Endodermal cell (in vitro differentiated cells): ENCODE results near the gene CBFA2T2. TPM values are rescaled to one million over a fixed set of nuclear protein-coding genes. Genes with fewer than 3 reads are reported as not detected.
"Not testable (repeated sequence)": the region's sequence is repeated elsewhere in the genome, so short reads cannot be mapped to it uniquely, and the experiment has no call there.

Source experiments
- DNase-seq: peaks from one replicate; pipeline ENCODE4 v3.0.0-alpha.2; 2017
- H3K27ac ChIP-seq: 2 replicates; pipeline ENCODE4 v1.5.1; 2013; ENCODE audit warnings: mild to moderate bottlenecking, low read depth, low read length, moderate library complexity
- H3K27me3 ChIP-seq: 2 replicates; pipeline ENCODE4 v1.6.1; 2013; ENCODE audit warnings: mild to moderate bottlenecking, low read length, moderate library complexity; ENCODE audit not compliant: insufficient read depth, control insufficient read depth, poor library complexity, severe bottlenecking
- H3K36me3 ChIP-seq: 2 replicates; pipeline ENCODE4 v1.7.0; 2013; ENCODE audit warnings: mild to moderate bottlenecking, low read length, moderate library complexity; ENCODE audit not compliant: control insufficient read depth, insufficient read depth
- H3K4me1 ChIP-seq: one replicate; pipeline ENCODE4 v1.7.0; 2013; ENCODE audit warnings: low read length; ENCODE audit not compliant: control insufficient read depth, insufficient read depth
- H3K4me3 ChIP-seq: 2 replicates; pipeline ENCODE4 v1.5.1; 2013; ENCODE audit warnings: mild to moderate bottlenecking, low read length, moderate library complexity
- H3K9ac ChIP-seq: 2 replicates; pipeline ENCODE4 v1.6.1; 2013; ENCODE audit warnings: mild to moderate bottlenecking, low read length, moderate library complexity; ENCODE audit not compliant: poor library complexity, severe bottlenecking; ENCODE audit errors: extremely low read depth
- H3K9me3 ChIP-seq: 2 replicates; pipeline ENCODE4 v1.6.1; 2013; ENCODE audit warnings: mild to moderate bottlenecking, low read length, moderate library complexity; ENCODE audit not compliant: control insufficient read depth
- H3K27ac Mint-ChIP-seq: 2 replicates; pipeline ENCODE4 v1.8.0; 2020; ENCODE audit warnings: mixed read lengths
- H3K27me3 Mint-ChIP-seq: 2 replicates; pipeline ENCODE4 v1.8.0; 2021; ENCODE audit warnings: mild to moderate bottlenecking, mixed read lengths; ENCODE audit not compliant: insufficient read depth
- H3K36me3 Mint-ChIP-seq: 2 replicates; pipeline ENCODE4 v1.8.0; 2020; ENCODE audit warnings: low read depth, mixed read lengths
- H3K4me1 Mint-ChIP-seq: 2 replicates; pipeline ENCODE4 v1.8.0; 2020; ENCODE audit warnings: mixed read lengths
- H3K4me3 Mint-ChIP-seq: 2 replicates; pipeline ENCODE4 v1.8.0; 2020; ENCODE audit warnings: mild to moderate bottlenecking, moderate library complexity, mixed read lengths
- H3K9me3 Mint-ChIP-seq: 2 replicates; pipeline ENCODE4 v1.8.0; 2020; ENCODE audit warnings: mild to moderate bottlenecking, mixed read lengths
- WGBS, 2 experiments: methylation state at CpG; one replicate each; pipeline versions ENCODE4 v1.1.5 to v1.1.7; 2013; ENCODE audit warnings: missing lambda C conversion rate in 2 of 2, mixed read lengths in 1 of 2; ENCODE audit not compliant: insufficient coverage in 1 of 2, insufficient read length in 1 of 2; 5-methylcytosine and 5-hydroxymethylcytosine counted together
- long read RNA-seq, 4 experiments: library from polyadenylated mRNA in 2 of 4; library from RNA in 1 of 4; library from capped mRNA in 1 of 4; stranded (forward) in 3 of 4; unstranded in 1 of 4; transcript quantifications; one replicate each; pipeline ENCODE4 v2.0.0, GENCODE V29; 2020 to 2021; ENCODE audit warnings: inconsistent platforms in 1 of 4
- polyA plus RNA-seq, 2 experiments: library from polyadenylated mRNA; stranded (reverse); fragments of 50-300 nt; gene quantifications; one replicate each; pipeline ENCODE4 v1.2.3, GENCODE V29; 2013
- total RNA-seq, 2 donors: library from RNA; stranded (reverse); fragmentation: NEBNext Ultra II Directional in 1 of 2; extraction: Animal tissue kit (Norgen Biotek cat#: 25700) in 1 of 2; gene quantifications; 2 replicates in 1 of 2; 3 replicates in 1 of 2; pipeline ENCODE4 v1.2.1, GENCODE V29; 2021
- TF ChIP-seq, protein P1 (sequence below): fragments of 200-600 bp; sonication (generic); conservative IDR thresholded peaks from 2 replicates; pipeline ENCODE4 v1.5.0; 2021; ENCODE audit warnings: antibody characterized with exemption, mild to moderate bottlenecking

Gene CBFA2T2
- total RNA-seq = 10 to 100 TPM; 26.8 to 32.7 TPM
- 36.6 TPM for polyA plus RNA-seq (2013, experiment 1 of 2)
- 34.7 TPM for polyA plus RNA-seq (2013, experiment 2 of 2)
- long read RNA-seq, experiment 1, partial matches to known transcripts = 1 of 4 reads
- long read RNA-seq, experiment 1, other reads (novel, unspliced or antisense) = 3 of 4 reads
- long read RNA-seq, experiment 2, transcript CBFA2T2-201 (11 exons, 2,864 nt) = major isoform, 13 of 57 reads
- long read RNA-seq, experiment 2, partial matches to known transcripts = 16 of 57 reads
- long read RNA-seq, experiment 2, other reads (novel, unspliced or antisense) = 28 of 57 reads
- long read RNA-seq, experiment 3, partial matches to known transcripts = 5 of 19 reads
- long read RNA-seq, experiment 3, other reads (novel, unspliced or antisense) = 12 of 19 reads
- long read RNA-seq, experiment 4, partial matches to known transcripts = 0 of 1 reads
- long read RNA-seq, experiment 4, other reads (novel, unspliced or antisense) = 1 of 1 reads

DNA sequence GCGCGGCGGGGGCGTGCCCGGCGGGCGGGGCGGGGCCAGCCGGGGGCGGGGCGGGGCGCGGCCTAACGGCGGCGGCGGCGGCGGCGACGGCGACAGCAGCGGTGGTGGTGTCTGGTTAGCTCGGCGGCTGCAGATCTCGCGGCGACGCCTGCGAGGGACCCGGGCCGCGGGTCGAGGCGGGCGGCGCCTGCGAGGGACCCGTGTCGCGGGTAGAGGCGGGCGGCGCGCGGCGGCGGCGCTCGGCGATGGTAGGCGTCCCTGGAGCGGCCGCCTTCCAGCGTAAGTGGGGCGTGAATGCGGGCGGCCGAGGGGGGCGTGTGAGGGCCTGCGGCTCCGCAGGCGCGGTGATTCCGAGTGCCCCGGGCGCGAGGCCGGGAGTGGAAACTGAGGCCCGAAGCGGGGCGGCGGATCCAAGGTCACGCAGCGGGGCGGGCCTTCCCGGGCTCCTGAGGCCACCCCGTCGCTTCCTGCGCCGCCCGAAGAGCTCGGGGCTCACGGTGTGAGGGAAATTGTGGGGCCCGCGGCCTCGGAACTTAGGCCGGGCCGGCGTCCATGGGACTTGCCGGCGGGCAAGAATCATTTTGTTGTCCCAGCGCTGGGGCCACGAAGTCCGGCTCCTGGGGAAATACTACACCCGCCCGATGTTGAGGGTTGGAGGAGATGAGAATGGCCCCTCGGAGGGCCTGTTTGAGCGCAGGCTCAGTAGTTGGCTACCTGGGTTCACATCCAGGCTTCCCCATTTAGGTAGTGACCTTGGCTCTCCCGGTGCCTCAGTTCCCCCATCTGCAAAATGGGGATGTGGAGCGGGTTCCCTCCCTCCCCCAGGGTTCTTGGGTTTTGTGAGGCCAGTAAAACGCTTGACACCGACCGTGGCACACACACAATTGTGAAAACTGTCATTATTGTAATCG lies at the start of gene CBFA2T2:
Gene CBFA2T2, plus strand, starts transcription at position 74 of the 911 bp plus-strand sequence. Its CDS starts 172 bp downstream, at position 246.
- 2 to 6% methylated on average over 31 to 105 of the region's 105 CpGs for WGBS, 2 experiments
- no peaks in the 10 kb centered on the region for H3K36me3 ChIP-seq
- peaks cover 17% of the 10 kb centered on the region for H3K36me3 Mint-ChIP-seq
- DNase-seq = no peak
- no peaks in the 10 kb centered on the region for H3K27me3 ChIP-seq
- H3K4me3 ChIP-seq = peak within 1 kb of the TSS; percentile 92
- no peaks in the 10 kb centered on the region for H3K9me3 Mint-ChIP-seq
- TF ChIP-seq, protein P1, sequence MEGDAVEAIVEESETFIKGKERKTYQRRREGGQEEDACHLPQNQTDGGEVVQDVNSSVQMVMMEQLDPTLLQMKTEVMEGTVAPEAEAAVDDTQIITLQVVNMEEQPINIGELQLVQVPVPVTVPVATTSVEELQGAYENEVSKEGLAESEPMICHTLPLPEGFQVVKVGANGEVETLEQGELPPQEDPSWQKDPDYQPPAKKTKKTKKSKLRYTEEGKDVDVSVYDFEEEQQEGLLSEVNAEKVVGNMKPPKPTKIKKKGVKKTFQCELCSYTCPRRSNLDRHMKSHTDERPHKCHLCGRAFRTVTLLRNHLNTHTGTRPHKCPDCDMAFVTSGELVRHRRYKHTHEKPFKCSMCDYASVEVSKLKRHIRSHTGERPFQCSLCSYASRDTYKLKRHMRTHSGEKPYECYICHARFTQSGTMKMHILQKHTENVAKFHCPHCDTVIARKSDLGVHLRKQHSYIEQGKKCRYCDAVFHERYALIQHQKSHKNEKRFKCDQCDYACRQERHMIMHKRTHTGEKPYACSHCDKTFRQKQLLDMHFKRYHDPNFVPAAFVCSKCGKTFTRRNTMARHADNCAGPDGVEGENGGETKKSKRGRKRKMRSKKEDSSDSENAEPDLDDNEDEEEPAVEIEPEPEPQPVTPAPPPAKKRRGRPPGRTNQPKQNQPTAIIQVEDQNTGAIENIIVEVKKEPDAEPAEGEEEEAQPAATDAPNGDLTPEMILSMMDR = peak; percentile 17
- peak within 1 kb of the TSS; percentile 81 for H3K27ac ChIP-seq
- peak within 1 kb of the TSS; percentile 80 for H3K9ac ChIP-seq
- H3K4me1 Mint-ChIP-seq = peaks cover 4% of the 10 kb centered on the region
- peak within 1 kb of the TSS; percentile 92 for H3K27ac Mint-ChIP-seq
- H3K4me3 Mint-ChIP-seq = peak within 1 kb of the TSS; percentile 85
- H3K9me3 ChIP-seq = no peaks in the 10 kb centered on the region
- no peaks in the 10 kb centered on the region for H3K4me1 ChIP-seq
- H3K27me3 Mint-ChIP-seq = no peaks in the 10 kb centered on the region

DNA sequence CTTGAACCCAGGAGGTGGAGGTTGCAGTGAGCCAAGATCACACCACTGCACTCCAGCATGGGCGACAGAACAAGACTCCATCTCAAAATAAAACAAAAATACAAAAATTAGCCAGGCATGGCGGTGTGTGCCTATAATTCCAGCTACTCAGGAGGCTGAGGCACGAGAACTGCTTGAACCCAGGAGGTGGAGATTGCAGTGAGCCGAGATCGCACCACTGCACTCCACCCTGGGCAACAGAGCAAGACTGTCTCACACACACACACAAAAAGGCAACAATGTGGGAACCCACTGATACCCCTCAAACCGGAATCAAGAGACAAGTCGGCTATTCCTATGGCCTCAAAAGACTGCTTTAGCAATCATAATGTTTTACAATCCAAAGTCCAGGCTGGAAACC lies 49.3 kb upstream of the CBFA2T2 start:
- Mint-ChIP-seq H3K27me3 (peaks cover 25% of the 10 kb centered on the region), H3K4me1 (peaks cover 19% of the 10 kb centered on the region)
- not testable (repeated sequence) for H3K9ac ChIP-seq, H3K4me1 ChIP-seq, H3K4me3 ChIP-seq, DNase-seq, H3K9me3 ChIP-seq, H3K9me3 Mint-ChIP-seq, H3K27ac ChIP-seq, H3K4me3 Mint-ChIP-seq, H3K36me3 ChIP-seq, H3K27ac Mint-ChIP-seq, H3K36me3 Mint-ChIP-seq
- WGBS, 2 experiments = 90 to 92% methylated on average over 6 to 7 of the region's 7 CpGs
- H3K27me3 ChIP-seq = peaks cover 18% of the 10 kb centered on the region

DNA sequence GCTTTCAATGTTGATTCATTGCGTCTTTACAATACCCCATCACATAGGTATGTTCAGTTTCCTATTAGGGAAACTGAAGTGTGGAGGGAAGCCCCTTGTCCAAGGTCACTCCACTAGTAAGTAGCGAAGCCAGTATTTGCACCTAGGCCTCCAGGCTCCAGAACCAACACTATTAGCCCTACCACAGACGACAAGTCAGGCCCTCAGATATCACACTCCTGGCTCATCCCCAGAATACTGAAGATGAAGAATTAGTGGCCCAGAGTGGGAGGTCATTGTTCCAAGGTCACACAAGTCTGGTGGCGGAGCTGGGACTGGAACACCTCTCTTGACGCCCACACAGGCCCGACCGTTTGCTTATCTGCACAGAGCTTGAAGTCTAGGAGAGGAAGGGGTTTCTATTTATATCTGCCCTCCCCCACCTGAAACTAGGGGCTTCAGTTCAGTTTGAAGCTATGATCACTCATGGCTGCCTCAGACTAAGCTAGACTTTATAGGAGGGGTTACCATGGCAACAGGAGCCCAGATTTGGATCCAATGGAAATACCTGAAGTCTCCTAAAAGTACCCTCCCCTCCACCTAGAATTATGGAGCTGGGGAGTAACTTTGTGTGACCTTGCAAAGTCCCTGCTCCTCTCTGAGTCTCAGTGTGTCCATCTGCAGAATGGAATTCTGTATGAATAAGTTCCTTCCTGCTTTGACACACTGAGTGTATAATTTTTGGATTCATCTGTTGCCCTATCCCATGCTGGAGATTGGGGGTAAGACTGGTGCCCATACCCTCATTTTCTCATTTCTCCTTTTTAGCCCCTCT lies 48.5 kb upstream of the CBFA2T2 start:
- peaks cover 18% of the 10 kb centered on the region for H3K27me3 ChIP-seq
- Mint-ChIP-seq H3K4me1 (peaks cover 21% of the 10 kb centered on the region), H3K36me3 (no peaks in the 10 kb centered on the region), H3K27me3 (peaks cover 25% of the 10 kb centered on the region), H3K27ac (no peak overlapping the region), H3K4me3 (no peak overlapping the region), H3K9me3 (no peaks in the 10 kb centered on the region)
- 83 to 93% methylated on average over 1 to 7 of the region's 7 CpGs for WGBS, 2 experiments
- no peaks in the 10 kb centered on the region for H3K4me1 ChIP-seq
- no peaks in the 10 kb centered on the region for H3K36me3 ChIP-seq
- no peaks in the 10 kb centered on the region for H3K9me3 ChIP-seq
- no peak for DNase-seq
- H3K4me3 ChIP-seq = no peak overlapping the region
- TF ChIP-seq, protein P1 = no peak
- H3K9ac ChIP-seq = no peak overlapping the region
- no peak overlapping the region for H3K27ac ChIP-seq
